Smooth muscle cell (in vitro differentiated cells): Measurements from ENCODE around the gene DHRSX. TPM values are rescaled to one million over a fixed set of nuclear protein-coding genes. Genes with fewer than 3 reads are reported as not detected.
"Not testable (repeated sequence)": the region's sequence is repeated elsewhere in the genome, so short reads cannot be mapped to it uniquely, and the experiment has no call there.

Experiments
- DNase-seq: peaks from one replicate; lab custom pipeline; 2025; ENCODE audit not compliant: unreplicated experiment; lab: John Stamatoyannopoulos, UW
- H2AFZ ChIP-seq: fragments of 200-600 bp; sonication (generic); 2 replicates; pipeline ENCODE4 v1.6.0; 2016; ENCODE audit warnings: antibody characterized with exemption, low read depth, mild to moderate bottlenecking
- H3F3A ChIP-seq: fragments of 200-600 bp; sonication (generic); 2 replicates; pipeline ENCODE4 v1.6.0; 2017; ENCODE audit warnings: antibody characterized with exemption, low read depth
- H3K27ac ChIP-seq: fragments of 200-600 bp; sonication (generic); 2 replicates; pipeline ENCODE4 v1.5.1; 2016; ENCODE audit warnings: low read depth, mild to moderate bottlenecking
- H3K27me3 ChIP-seq: fragments of 200-600 bp; sonication (generic); 2 replicates; pipeline ENCODE4 v1.6.1; 2016; ENCODE audit warnings: low read depth, mild to moderate bottlenecking
- H3K36me3 ChIP-seq: fragments of 200-600 bp; sonication (generic); 2 replicates; pipeline ENCODE4 v1.5.1; 2016; ENCODE audit warnings: low read depth
- H3K4me1 ChIP-seq: fragments of 200-600 bp; sonication (generic); 2 replicates; pipeline ENCODE4 v1.5.1; 2016; ENCODE audit warnings: low read depth
- H3K4me2 ChIP-seq: fragments of 200-600 bp; sonication (generic); 2 replicates; pipeline ENCODE4 v1.6.0; 2016; ENCODE audit warnings: mild to moderate bottlenecking
- H3K4me3 ChIP-seq: fragments of 200-600 bp; sonication (generic); 2 replicates; pipeline ENCODE4 v1.5.1; 2016; ENCODE audit warnings: mild to moderate bottlenecking
- H3K79me2 ChIP-seq: fragments of 200-600 bp; sonication (generic); 2 replicates; pipeline ENCODE4 v1.6.0; 2016; ENCODE audit warnings: low read depth, mild to moderate bottlenecking
- H3K9ac ChIP-seq: fragments of 200-600 bp; sonication (generic); 2 replicates; pipeline ENCODE4 v1.6.0; 2016; ENCODE audit warnings: low read depth
- H3K9me3 ChIP-seq: fragments of 200-600 bp; sonication (generic); replicated peaks from 2 replicates; pipeline ENCODE4 v1.5.1; 2016; ENCODE audit warnings: low read depth
- H4K20me1 ChIP-seq: fragments of 200-600 bp; sonication (generic); 2 replicates; pipeline ENCODE4 v1.6.0; 2016; ENCODE audit warnings: low read depth
- CTCF ChIP-seq: fragments of 200-600 bp; sonication (generic); IDR thresholded peaks from 2 replicates; pipeline ENCODE4 v1.5.1; 2017; ENCODE audit warnings: borderline replicate concordance, mild to moderate bottlenecking, antibody characterized with exemption; ENCODE audit not compliant: insufficient read depth, poor library complexity, severe bottlenecking
- WGBS: methylation state at CpG from one replicate; pipeline ENCODE4 v1.1.7; 2016; ENCODE audit warnings: low lambda C conversion rate; 5-methylcytosine and 5-hydroxymethylcytosine counted together
- polyA plus RNA-seq: library from polyadenylated mRNA; unstranded; fragments of >200 nt; fragmentation: Nextera tagmentation; extraction: Ambion mirVana; gene quantifications from 2 replicates; pipeline ENCODE4 v1.2.1, GENCODE V29; 2016
- total RNA-seq: library from RNA; depleted of rRNA; stranded (reverse); fragments of >200 nt; gene quantifications from 2 replicates; pipeline ENCODE4 v1.2.3, GENCODE V29; 2014

The DHRSX gene
- total and polyA plus RNA-seq, 2 experiments from 2014 or later, result 32.5 to 49.9 TPM

GRCh38 chrX:2267890-2268289 lies 232.9 kb downstream of the DHRSX start:
- Histone ChIP-seq H3K9me3 (no peaks in the 10 kb centered on the region), H3K27me3 (no peaks in the 10 kb centered on the region), H3K36me3 (no peaks in the 10 kb centered on the region), H2AFZ (no peak overlapping the region), H3K27ac (no peak overlapping the region), H3K9ac (no peak overlapping the region), H4K20me1 (peaks cover 25% of the 10 kb centered on the region), H3K4me2 (no peak overlapping the region), H3K79me2 (no peaks in the 10 kb centered on the region), H3K4me1 (peaks cover 10% of the 10 kb centered on the region), H3K4me3 (no peak overlapping the region), H3F3A (no peaks in the 10 kb centered on the region)
- TF ChIP-seq CTCF, result no peak
- 95% methylated on average over 8 of the region's 8 CpGs for WGBS
- DNase-seq, result no peak

GRCh38 chrX:2266445-2267349 lies 234.1 kb downstream of the DHRSX start:
- Histone ChIP-seq H3K27ac (no peak overlapping the region), H4K20me1 (peaks cover 32% of the 10 kb centered on the region), H3K4me3 (no peak overlapping the region), H3K36me3 (no peaks in the 10 kb centered on the region), H2AFZ (no peak overlapping the region), H3K27me3 (no peaks in the 10 kb centered on the region), H3K9ac (no peak overlapping the region), H3K9me3 (no peaks in the 10 kb centered on the region), H3F3A (no peaks in the 10 kb centered on the region), H3K79me2 (no peaks in the 10 kb centered on the region), H3K4me2 (no peak overlapping the region), H3K4me1 (peaks cover 1% of the 10 kb centered on the region)
- whole genome bisulfite sequencing, result 96% methylated on average over 26 of the region's 26 CpGs
- DNase-seq, result no peak
- TF ChIP-seq CTCF, result no peak

- not testable (repeated sequence) for H3K9me3 ChIP-seq, H3K27me3 ChIP-seq, H3K27ac ChIP-seq, DNase-seq, H3K36me3 ChIP-seq, H3K9ac ChIP-seq, H2AFZ ChIP-seq, H3K79me2 ChIP-seq, H3K4me2 ChIP-seq, H3K4me1 ChIP-seq, H3K4me3 ChIP-seq, H3F3A ChIP-seq
- peaks cover 32% of the 10 kb centered on the region for H4K20me1 ChIP-seq
- 97% methylated on average over 21 of the region's 23 CpGs for WGBS
Observed at GRCh38 chrX:2265658-2266444, 234.9 kb downstream of the DHRSX start.
